GM20000 (cell line): ENCODE results near the gene LRRC36.

Experiments
- DNase-seq: peaks from one replicate; pipeline ENCODE4 v3.0.0; 2012; ENCODE audit warnings: low spot score
- CTCF ChIP-seq: IDR thresholded peaks from 2 replicates; pipeline ENCODE4 v1.5.1; 2012; ENCODE audit warnings: mild to moderate bottlenecking, control low read depth; ENCODE audit errors: extremely low read depth, missing control alignments

LRRC36 gene

GRCh38 chr16:67386861-67387455 is 60.3 kb downstream of the LRRC36 start:
- TF ChIP-seq CTCF = no peak
- DNase-seq = no peak

GRCh38 chr16:67387479-67388079 is 61.0 kb downstream of the LRRC36 start:
- no peak for DNase-seq
- TF ChIP-seq CTCF = no peak

DNA sequence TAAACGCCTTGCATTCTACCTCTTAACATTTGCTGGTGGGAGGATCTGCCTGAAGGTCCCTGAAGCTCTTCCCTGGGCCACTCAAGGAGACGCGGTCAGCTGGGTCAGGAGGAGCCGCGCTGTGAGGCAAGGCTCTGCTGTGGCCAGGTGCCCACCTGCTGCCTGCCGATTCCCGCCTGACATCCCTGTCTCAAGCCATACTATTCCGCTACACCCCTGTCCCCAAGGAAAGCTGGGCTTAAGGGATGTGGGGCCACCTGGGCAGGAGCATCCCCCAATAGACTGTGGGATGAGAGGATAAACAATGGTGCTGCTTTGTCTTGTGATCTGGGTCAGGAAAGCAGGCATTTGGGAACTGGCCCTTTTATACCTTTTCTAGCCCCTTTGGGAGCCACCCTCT is 61.6 kb downstream of the LRRC36 start:
- DNase-seq = no peak

GRCh38 chr16:67388591-67388990 is 62.0 kb downstream of the LRRC36 start:
- TF ChIP-seq CTCF = no peak

More for the DNA sequence above, 61.6 kb downstream of the LRRC36 start:
- no peak for TF ChIP-seq CTCF

DNA sequence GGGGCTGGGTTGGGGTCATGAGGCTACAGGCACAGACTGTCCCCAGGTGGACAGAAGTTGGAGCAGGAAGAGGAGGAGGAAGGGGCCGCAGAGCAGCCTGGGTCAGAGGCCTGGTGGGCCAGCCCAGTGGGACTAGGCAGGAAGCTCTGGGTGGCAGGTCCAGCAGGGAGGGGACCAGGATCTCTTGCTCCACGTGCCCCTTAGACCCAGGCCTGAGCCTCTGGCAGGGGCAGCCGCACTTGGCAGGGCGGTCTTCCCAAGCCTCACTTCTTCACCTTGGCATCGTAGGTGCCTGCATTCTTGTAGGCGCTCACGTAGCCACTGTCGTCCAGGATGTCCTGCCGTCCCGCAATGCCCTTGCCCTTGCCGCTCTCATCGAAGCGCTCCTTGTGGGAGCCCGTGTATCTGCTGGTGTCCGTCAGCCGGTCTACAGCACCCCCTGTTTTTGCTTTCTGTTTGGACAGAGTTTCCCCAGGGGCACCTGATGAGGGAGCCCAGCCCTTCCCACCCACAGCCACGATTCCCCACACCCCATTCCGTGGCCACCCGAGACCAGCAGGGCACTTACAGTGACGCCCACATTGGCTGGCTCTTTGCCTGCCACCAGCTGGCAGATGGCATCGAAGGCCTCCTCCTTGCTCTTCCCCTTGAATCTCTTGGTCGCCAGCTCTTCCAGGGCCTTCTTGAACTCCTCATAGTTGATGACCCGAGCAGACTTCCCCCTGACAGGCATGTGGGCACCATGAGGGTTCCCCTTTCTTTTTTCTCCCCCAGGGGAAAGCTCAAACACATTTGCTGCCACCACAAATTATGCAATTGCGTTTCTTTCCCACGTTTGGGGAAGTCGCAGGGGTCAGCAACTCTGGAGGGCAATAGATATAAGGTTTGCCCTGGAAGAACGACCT is 63.5 kb downstream of the LRRC36 start:
- no peak for TF ChIP-seq CTCF
- DNase-seq = no peak

More at GRCh38 chr16:67388591-67388990, 62.0 kb downstream of the LRRC36 start:
- DNase-seq = no peak

DNA sequence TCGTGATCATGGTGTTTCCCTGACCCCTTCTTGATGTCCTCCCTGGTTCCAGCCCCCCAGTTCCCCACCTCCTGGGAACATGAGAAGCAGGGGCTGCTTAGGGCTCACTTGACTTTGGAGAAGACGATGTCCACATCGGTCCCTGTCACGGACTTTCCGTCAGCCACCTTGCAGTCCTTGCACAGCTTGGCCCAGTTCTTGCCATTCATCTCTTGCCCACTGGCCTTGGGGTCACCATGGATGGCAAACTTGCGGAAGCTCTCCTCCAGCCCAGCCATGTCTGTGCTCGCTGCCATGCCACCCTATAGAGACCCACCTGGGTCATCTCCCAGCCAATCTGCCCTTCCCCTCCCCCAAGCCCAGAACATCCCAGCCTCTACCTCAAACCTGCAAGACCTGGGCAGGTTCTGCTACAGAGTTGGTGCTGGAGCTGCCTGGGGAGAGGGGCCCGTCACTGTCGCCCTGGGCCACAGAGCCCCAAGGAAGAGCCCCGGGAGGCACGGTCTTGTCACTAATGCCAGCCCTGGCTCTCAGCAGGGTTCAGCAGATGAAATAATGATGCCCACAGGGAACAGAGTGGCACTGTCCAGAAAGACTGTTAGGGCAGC is 64.3 kb downstream of the LRRC36 start:
- no peak for TF ChIP-seq CTCF
- no peak for DNase-seq
